HG03175 (cell line): ENCODE measurements around the gene IFNA14.

Experiments used
- ATAC-seq: cut with Tn5 transposase; IDR thresholded peaks from one replicate; pipeline ENCODE4 v1.9.1; 2021; ENCODE audit warnings: mild to moderate bottlenecking, moderate library complexity; ENCODE audit not compliant: unreplicated experiment

The IFNA14 gene

DNA sequence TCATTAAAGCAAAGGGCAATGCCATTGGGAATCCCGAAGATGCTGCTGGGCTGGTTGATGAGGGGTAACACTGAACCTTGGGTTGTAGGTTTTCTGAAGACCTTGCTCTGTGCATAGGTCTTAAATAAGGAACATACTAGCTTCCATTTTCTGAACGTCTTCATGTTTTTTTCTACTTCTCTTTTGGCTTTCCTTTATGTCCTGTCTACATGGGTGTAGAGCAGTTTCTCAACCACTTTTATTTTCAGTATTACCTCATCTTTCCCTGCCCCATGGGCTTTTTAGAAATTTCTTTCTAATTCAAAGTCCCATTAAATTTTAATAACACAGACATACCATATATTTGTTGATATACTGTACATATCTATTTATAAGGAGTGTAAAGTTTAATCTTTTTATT, at the start of gene IFNA14:
TSS of gene IFNA14 (minus strand) at position 95 of the 400 bp plus-strand sequence. CDS start at position 25, 70 bp downstream.
- ATAC-seq = no peak

GRCh38 chr9:21287280-21287679, 47.5 kb upstream of the IFNA14 start:
- no peak for ATAC-seq

DNA sequence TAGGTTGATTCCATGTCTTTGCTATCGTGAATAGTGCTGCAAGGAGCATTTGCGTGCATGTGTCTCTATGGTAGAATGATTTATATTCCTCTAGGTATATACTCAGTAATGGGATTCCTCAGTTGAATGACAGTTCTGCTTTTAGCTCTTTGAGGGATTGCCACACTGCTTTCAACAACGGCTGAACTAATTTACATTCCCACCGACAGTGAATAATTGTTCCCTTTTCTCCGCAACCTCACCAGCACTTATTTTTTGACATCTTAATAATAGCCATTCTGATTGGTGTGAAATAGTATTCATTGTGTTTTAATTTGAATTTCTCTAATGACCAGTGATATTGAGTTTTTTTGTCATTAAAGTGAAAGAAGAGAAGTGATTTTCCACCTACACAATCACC, 46.9 kb upstream of the IFNA14 start:
- no peak for ATAC-seq

- no peak for ATAC-seq
Observed at GRCh38 chr9:21286099-21286498, 46.3 kb upstream of the IFNA14 start.

- no peak for ATAC-seq
Observed at GRCh38 chr9:21281275-21281674, 41.5 kb upstream of the IFNA14 start.

DNA sequence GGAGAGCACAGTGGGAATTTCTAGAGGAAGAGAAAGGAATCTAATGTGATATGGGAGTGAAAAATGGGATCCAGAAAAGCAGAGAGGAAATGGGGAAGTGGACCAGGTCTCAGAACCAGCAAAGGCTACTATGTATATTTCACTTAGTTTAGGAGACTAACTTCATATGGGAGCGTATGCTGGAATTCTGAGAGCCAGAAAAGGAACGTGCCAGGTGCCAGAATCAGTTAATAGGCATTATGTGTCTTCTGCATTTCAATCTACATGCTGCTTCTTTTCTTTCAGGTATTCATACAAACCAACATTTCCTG, 28.5 kb upstream of the IFNA14 start:
- no peak for ATAC-seq

DNA sequence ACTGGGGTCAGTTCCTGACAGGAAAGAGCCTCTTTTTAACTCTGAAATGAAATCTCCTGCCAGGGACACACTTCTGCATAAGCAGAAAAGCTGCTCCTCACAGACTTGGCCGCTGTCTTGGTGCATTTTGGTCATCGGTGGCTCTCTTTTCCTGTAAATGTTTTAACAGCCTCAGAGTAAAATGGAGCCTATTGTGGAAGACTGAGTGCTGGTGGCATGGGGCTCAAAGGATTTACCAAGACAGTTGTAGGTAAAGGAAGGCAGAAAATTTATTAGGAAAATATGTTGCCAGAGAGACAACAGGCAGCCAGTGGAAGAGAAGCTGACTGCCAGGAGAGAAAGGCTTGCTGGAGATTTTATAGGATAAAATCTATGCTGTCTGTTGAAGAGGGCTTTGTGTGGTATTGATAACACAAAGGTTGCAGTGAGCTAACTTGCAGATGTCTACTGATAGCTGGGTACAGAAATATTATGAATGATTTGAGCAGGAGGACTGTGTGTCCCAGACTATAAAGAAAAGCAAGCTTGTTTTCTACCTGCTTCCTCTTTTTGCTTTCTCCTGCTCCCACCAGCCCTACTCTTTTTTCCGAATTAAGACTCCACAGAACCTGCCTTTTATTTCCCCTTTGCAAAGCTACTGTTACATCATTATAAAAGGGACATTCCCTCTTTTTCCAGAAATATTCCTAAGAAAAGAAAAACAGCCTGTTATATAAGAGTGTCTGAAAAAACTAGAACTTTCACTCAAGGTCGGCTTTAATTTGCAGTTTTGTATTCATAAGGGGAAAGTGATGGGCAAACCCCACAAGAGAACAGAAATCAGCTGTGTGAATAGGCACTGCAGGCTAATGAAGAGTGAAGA, 27.9 kb upstream of the IFNA14 start:
- peak; percentile 49 for ATAC-seq

- ATAC-seq = no peak
Observed at GRCh38 chr9:21266733-21267484, 27.1 kb upstream of the IFNA14 start.

DNA sequence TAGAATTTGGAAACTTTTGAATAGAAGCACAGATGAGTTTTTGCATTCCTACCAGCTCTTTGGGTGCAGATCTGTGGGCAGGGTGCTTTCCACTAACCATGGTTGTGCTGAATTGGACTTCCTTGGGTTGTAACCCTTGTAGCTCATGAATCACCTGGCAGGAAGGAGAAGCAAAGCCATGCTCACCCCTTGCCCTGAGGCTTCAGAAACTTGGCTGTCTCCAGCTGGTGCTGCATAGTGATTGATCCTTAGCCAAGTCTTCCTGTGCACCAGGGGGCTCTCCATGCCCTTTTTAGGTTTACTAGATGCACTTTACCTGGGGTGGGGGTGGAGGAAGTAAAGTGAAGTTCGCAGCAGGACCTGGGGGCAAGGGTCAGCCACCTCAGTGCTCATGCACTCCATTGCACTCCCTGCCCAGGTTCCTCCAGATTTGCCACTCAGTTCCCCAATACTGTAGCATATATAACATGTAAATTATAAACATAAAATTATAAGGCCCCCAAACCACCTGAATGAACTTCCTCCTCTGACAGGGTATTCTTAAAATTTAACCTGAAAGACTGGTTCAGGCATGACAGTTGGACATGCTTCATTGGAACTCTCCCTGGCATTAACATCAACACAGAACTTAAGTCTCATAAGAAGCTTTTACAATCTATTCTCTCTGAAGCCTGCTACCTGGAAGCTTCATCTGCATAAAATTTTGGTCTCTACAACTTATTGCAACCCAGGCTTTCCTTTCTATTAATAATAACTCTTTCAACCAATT, 25.8 kb upstream of the IFNA14 start:
- peak; percentile 44 for ATAC-seq

GRCh38 chr9:21255538-21256212, 15.9 kb upstream of the IFNA14 start:
- ATAC-seq = peak; percentile 46

DNA sequence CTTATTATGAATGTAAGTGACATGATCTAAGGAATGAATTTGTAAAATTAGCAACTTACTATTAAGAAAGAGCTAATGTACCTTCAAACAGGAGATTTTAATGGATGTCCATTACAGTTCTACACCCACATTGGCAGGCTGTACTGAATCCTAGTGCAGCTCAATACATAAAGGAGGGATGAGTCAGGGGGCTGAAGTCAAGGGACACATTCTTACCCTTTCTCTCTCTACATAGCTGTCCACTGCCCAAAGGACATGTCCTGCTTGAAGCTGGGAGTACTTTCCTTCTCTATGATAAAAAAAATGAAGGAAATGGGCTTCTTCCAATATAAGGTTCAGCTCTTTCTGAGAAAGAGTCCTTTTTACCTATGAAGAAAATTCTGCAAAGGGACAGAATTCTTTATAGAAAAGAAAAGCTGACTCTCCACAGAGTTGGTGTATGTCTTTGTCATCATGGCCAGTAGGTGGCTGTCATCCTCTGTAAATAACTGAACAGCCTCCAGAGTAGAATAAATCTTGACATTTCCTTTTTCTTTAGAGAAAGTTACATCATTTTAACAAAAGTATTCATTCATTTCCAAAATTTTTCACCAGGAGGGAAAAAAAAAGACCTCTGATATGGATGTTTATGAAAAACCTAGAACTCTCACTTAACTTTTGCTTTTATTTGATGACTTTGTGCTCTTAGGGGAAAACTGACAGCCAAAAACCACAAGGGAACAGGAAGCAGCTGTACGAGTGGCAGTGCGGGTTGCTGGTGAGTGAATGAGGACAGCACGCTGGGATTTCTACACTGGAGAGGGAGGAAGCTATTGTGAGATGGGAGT, 13.1 kb upstream of the IFNA14 start:
- ATAC-seq = peak; percentile 70

DNA sequence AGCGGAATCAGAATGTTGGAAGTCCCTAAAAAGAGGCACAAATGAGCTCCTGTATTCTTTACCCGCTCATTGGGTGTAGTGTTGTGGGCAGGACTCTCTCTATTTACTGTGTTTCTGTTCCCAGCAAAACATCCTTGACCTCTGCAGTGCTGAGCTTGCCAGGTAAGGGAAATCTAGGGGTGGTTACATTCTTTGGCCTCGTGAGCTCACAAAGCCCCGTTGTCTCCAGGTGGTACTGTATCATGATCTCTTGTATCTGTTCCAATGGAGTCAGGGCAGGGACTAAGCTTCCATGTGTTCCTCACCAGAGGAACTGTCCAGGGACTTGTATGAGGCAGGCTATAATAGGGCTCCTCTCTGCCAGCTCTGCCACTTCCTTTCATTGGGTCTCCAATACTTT, 11.8 kb upstream of the IFNA14 start:
- ATAC-seq = no peak

DNA sequence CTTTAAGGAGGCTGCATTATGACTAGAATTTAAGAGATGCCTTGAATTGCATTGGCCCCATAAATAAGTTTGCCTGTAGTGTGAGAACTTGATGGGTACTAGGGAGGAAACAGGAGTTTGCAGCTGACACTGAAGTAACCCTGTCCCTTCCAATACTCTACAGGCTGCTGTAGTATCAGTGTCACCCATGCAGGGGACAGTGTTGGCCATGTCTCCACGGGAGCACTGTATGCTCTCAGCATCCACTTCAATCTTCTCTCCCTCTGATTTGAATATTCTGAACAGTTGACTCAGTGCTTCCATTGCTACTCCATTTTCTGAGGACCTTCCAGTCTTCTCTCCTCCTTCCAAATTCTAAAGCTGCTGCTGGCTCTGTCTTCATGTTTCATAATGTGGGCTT, 11.4 kb upstream of the IFNA14 start:
- ATAC-seq = no peak

DNA sequence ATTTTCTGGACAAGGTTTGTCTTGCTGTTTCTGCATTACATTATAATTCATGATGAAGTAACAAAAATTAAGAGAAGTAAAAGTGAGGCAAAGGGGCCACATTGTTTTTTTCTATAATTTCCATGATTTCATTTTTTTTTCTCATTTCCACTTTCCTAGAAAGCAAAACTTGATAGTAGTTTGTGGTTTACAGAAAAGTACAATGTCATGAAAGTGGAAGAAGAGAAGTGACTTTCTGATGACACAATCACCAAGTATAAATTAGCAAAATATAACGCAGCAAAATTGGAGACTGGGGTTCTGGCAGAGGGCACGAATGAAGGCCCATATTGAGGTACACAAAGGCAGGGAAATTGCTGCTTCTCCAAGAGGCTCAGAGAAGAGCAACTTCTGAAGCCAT, 5.0 kb upstream of the IFNA14 start:
- ATAC-seq = no peak

GRCh38 chr9:21236360-21236714, 3.5 kb downstream of the IFNA14 start:
- peak; percentile 31 for ATAC-seq

DNA sequence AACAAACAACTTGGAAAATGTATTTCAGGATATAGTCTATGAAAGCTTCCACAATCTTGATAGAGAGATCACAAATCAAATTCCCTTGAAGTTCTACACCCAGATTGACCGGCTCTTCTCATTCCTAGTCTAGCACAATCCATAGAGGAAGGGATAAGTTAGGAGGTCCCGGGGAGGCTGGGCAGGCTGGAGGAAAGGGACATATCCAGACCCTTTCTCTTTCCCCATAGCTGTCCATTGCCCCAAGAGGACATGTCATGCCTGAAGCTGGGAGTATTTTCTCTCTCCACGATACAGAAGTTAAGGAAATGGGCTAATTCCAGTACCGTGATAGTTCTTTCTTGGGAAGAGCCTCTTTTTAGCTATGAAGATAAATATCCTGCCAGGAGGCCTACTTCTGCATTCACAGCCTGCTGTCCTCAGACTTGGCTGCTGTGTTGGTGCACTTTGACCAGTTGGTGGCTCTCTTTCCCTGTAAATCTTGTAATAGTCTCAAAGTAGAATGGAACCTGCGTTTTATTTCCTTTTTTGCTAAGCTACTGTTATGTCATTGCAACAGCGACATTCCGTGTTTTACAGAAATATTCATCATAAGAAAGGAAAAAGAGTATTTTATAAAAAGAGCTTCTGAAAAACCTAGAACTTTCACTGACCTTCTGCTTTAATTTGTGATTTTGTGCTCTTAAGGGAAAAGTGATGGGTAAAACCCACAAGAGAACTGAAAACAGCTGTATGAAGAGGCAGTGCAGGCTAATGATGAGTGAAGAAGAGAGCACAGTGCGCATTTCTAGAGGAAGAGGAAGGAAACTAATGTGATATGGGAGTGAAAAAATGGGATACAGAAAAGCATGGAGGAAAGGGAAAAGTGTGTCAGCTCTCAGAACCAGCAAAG, 4.1 kb downstream of the IFNA14 start:
- peak; percentile 86 for ATAC-seq

GRCh38 chr9:21234153-21234687, 5.6 kb downstream of the IFNA14 start:
- no peak for ATAC-seq

DNA sequence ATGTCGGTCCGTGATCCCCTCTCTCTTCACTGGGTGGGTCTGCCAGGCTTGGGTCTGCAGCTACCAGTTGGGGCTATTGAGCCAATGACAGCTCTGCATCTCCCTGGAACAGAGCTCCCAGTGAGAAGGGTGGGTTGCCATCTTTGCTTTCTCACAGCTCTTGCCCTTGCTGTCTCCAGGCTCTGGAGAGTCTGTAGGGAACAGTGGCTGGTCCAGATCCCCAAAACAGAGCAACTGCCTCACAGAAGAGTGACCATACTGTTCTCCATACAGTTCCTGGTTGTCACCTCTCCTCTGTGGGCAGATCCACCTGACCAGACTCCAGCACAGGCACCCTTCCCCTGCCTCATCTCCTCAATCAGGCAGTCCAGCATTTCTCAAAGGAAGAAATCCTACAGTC, 6.5 kb downstream of the IFNA14 start:
- no peak for ATAC-seq

- no peak for ATAC-seq
Observed at GRCh38 chr9:21228122-21228521, 11.7 kb downstream of the IFNA14 start, which contains the start of gene IFNA17. TSS of gene IFNA17 (minus strand) at chr9:21228222. CDS start at chr9:21228173, 49 bp downstream.
